ENCODE results near the gene DEFB132.
A peak's percentile ranks its signal among the peaks of the same experiment; 100 is the strongest.

Gene DEFB132, protein sequence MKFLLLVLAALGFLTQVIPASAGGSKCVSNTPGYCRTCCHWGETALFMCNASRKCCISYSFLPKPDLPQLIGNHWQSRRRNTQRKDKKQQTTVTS

DNA sequence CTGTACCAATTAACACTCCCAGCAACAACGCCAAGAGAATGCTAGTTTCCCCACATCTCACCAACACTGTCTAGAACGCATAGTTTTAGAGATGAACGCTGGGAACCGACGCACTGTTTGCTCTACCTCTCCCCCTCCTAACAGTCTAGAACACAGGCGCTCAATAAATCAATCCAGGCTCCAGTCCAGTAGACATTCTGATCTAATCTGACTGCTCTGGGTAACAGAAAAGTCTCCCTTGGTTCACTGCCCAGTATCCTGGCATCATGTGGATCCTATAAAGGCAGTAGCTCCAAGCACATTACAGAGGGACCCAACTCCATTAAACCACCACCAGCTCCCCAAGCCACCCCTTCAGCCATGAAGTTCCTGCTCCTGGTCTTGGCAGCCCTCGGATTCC is at the start of gene DEFB132:
Gene DEFB132, plus strand, starts transcription at position 306 of the 400 bp plus-strand sequence. Its CDS starts 55 bp downstream, at position 361.
- DNase-seq (ENCODE audit: low read depth), result no peak
- H3K4me3 ChIP-seq (ENCODE audit: low read depth, low read length), result no peak within 1 kb of the TSS
- no peak for TF ChIP-seq CTCF (conservative IDR thresholded peaks at IDR 0.05; ENCODE audit: low read depth, low read length)

DNA sequence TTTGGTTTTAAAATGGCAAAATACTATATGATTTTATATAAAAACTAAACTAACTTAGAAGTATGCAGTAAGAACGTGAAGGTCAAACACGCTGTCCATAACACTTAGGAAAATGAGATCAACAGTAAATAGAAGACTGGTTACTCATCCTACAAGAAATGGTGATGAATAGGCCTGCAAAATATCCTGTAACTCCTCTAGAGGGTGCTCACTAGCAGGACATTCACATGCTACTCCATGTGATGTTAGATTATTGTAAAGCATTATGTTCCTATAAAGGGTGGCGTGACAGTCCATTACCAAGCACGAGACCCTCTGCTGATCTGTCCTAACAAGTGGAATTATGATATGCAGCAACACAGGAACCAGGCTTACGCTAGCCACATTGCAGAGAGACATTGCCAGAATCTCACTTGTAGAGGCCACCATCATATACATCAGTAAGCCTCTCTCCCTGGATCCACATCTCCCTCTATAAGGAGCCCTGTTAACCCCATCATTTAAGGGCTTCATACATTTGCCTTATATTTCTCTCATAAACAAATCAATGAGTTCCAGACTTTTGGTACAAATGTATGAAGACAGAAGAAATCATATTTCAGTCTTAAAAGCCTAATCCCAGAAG is 48.5 kb upstream of the DEFB132 start:
- no peak overlapping the region for H3K4me3 ChIP-seq (ENCODE audit: low read depth, low read length)
- DNase-seq (ENCODE audit: low read depth), result peak; percentile 88
- peak; percentile 72 for TF ChIP-seq CTCF (conservative IDR thresholded peaks at IDR 0.05; ENCODE audit: low read depth, low read length)

DNA sequence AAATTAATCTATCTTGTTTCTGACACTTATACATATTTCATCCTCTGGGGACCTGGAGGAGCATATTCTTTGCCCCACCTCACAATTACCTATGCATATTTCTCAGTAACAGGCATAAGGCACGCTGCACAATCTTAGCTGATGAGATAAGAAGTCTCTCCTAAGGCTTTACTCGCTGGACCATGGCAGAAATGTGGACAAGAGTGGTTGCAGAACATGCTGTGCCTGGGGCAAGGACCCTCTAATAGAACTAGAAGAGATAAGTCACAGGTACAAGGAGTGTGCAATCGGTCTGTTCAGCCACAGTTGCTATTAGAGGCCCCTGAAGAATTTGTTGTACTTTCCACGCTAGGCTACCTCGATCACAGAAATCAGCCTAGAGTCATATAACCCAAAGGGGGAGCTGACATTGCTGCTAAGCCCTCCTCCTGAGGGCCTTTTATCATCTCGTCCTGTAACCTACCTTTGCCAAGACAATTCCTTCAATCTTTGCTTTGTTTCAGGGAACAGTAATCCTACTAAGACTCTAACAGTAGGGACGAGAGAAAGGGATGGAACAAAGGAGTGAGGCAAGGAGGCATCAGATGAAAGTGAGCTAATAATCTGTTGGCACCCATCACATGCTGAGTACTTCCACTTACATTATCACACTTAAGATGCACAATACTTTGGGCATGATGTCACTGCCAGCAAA is 46.6 kb upstream of the DEFB132 start:
- DNase-seq (ENCODE audit: low read depth), result no peak
- no peak overlapping the region for H3K4me3 ChIP-seq (ENCODE audit: low read depth, low read length)
- TF ChIP-seq CTCF (conservative IDR thresholded peaks at IDR 0.05; ENCODE audit: low read depth, low read length), result no peak

DNA sequence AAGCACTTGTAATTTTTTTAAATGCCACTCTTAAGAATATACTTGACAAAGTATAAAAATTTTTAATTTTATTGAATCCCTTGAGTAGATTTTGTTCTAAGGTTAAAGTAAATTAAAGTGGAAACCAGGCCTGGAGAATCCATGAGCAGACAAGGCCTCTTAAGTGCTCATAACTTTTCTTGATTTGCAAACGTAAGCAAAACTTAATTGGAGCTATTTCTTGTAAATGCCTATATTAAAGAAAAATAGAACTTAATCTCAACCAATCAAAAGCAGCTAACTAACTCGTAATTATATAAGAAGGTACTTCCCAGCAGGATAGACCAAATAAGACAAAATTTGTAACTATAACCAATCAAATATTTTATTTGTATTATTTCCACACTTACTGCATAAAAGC is 43.1 kb upstream of the DEFB132 start:
- no peak for DNase-seq (ENCODE audit: low read depth)
- no peak overlapping the region for H3K4me3 ChIP-seq (ENCODE audit: low read depth, low read length)
- no peak for TF ChIP-seq CTCF (conservative IDR thresholded peaks at IDR 0.05; ENCODE audit: low read depth, low read length)

DNA sequence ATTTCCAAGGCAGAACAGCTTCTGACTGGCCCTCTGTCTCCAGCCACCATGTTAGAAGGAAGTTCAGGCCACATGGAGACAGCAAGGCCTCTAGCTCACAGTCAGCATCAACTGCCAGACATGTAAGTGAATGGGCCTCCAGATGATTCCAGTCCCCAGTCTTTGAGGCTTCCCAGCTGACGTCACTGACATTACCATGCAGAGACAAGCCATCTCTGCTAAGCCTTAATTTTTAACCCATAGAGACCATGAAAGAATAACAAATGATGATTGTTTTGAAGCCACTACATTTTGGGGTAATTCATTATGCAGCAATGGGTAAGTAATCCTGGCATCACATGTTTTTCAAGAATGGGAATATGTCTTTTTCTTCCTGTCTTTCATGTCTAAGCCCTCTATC is 41.7 kb upstream of the DEFB132 start:
- TF ChIP-seq CTCF (conservative IDR thresholded peaks at IDR 0.05; ENCODE audit: low read depth, low read length), result no peak
- H3K4me3 ChIP-seq (ENCODE audit: low read depth, low read length), result no peak overlapping the region
- DNase-seq (ENCODE audit: low read depth), result no peak

GRCh38 chr20:217266-217665 is 40.3 kb upstream of the DEFB132 start:
- H3K4me3 ChIP-seq (ENCODE audit: low read depth, low read length), result no peak overlapping the region
- DNase-seq (ENCODE audit: low read depth), result no peak
- no peak for TF ChIP-seq CTCF (conservative IDR thresholded peaks at IDR 0.05; ENCODE audit: low read depth, low read length)

Data from choroid plexus epithelial cell (primary cell).